IPS-NIHi11 (cell line): ENCODE results near the gene MAPK10.

ENCODE experiments used
- DNase-seq: peaks from one replicate; pipeline ENCODE4 v3.0.0; 2012; ENCODE audit warnings: mixed read lengths, low spot score

MAPK10 gene

GRCh38 chr4:86274642-86275041, 85.2 kb downstream of the MAPK10 start:
- DNase-seq, result no peak

- no peak for DNase-seq
Observed at GRCh38 chr4:86272669-86273068, 87.2 kb downstream of the MAPK10 start.

- DNase-seq, result no peak
Observed at GRCh38 chr4:86271057-86271456, 88.8 kb downstream of the MAPK10 start.

- DNase-seq, result no peak
Observed at GRCh38 chr4:86269354-86269753, 90.5 kb downstream of the MAPK10 start.

- no peak for DNase-seq
Observed at GRCh38 chr4:86264241-86264640, 95.6 kb downstream of the MAPK10 start.

- no peak for DNase-seq
Observed at GRCh38 chr4:86261636-86262035, 98.2 kb downstream of the MAPK10 start.

GRCh38 chr4:86256086-86256485, 103.8 kb downstream of the MAPK10 start:
- no peak for DNase-seq

GRCh38 chr4:86250619-86251018, 109.2 kb downstream of the MAPK10 start:
- DNase-seq, result no peak

- no peak for DNase-seq
Observed at GRCh38 chr4:86250006-86250405, 109.8 kb downstream of the MAPK10 start.

GRCh38 chr4:86249074-86249473, 110.8 kb downstream of the MAPK10 start:
- DNase-seq, result no peak

- no peak for DNase-seq
Observed at GRCh38 chr4:86247906-86248305, 111.9 kb downstream of the MAPK10 start.

- DNase-seq, result no peak
Observed at GRCh38 chr4:86247320-86247719, 112.5 kb downstream of the MAPK10 start.

GRCh38 chr4:86243750-86244149, 116.1 kb downstream of the MAPK10 start:
- DNase-seq, result no peak

- no peak for DNase-seq
Observed at GRCh38 chr4:86242677-86243076, 117.2 kb downstream of the MAPK10 start.

GRCh38 chr4:86235549-86235948, 124.3 kb downstream of the MAPK10 start:
- DNase-seq, result no peak

GRCh38 chr4:86233681-86234080, 126.2 kb downstream of the MAPK10 start:
- no peak for DNase-seq

GRCh38 chr4:86233090-86233489, 126.8 kb downstream of the MAPK10 start:
- DNase-seq, result no peak

GRCh38 chr4:86223472-86223871, 136.4 kb downstream of the MAPK10 start:
- DNase-seq, result peak; percentile 71

- no peak for DNase-seq
Observed at GRCh38 chr4:86221002-86221401, 138.9 kb downstream of the MAPK10 start.

GRCh38 chr4:86220121-86220520, 139.7 kb downstream of the MAPK10 start:
- no peak for DNase-seq

- no peak for DNase-seq
Observed at GRCh38 chr4:86218746-86219473, 140.9 kb downstream of the MAPK10 start.

GRCh38 chr4:86203176-86203575, 156.7 kb downstream of the MAPK10 start:
- no peak for DNase-seq

GRCh38 chr4:86185659-86186058, 174.2 kb downstream of the MAPK10 start:
- no peak for DNase-seq

- no peak for DNase-seq
Observed at GRCh38 chr4:86184901-86185285, 175.0 kb downstream of the MAPK10 start.
